ENCODE results near the gene ZBTB49. TPM values are rescaled to one million over a fixed set of nuclear protein-coding genes. Genes with fewer than 3 reads are reported as not detected.

ZBTB49 gene
- total RNA-seq, 4 donors from 2014 or later = 3.1 to 10.7 (median 7.6) TPM

GRCh38 chr4:4296283-4296846 is 6.3 kb downstream of the ZBTB49 start:
- TF ChIP-seq CTCF (IDR thresholded peaks at IDR 0.05) = no peak

GRCh38 chr4:4299006-4299405 is 9.0 kb downstream of the ZBTB49 start:
- DNase-seq (ENCODE audit: low spot score) (no peak), ATAC-seq (ENCODE audit: low FRiP score) (no peak)
- TF ChIP-seq CTCF (IDR thresholded peaks at IDR 0.05) = no peak

More at GRCh38 chr4:4296283-4296846, 6.3 kb downstream of the ZBTB49 start:
- DNase-seq (ENCODE audit: low spot score) = no peak
- ATAC-seq (ENCODE audit: low FRiP score) = no peak

GRCh38 chr4:4302001-4302400 is 11.9 kb downstream of the ZBTB49 start:
- no peak for ATAC-seq (ENCODE audit: low FRiP score)
- no peak for DNase-seq (ENCODE audit: low spot score)
- no peak for TF ChIP-seq CTCF (IDR thresholded peaks at IDR 0.05)

- TF ChIP-seq CTCF (IDR thresholded peaks at IDR 0.05) = no peak
- no peak for DNase-seq (ENCODE audit: low spot score)
- ATAC-seq (ENCODE audit: low FRiP score) = no peak
These were observed 12.4 kb downstream of the ZBTB49 start for GRCh38 chr4:4302416-4302815.

- TF ChIP-seq CTCF (IDR thresholded peaks at IDR 0.05) = no peak
- ATAC-seq (ENCODE audit: low FRiP score) = no peak
- no peak for DNase-seq (ENCODE audit: low spot score)
These were observed 16.9 kb downstream of the ZBTB49 start for GRCh38 chr4:4306920-4307319.

- DNase-seq (ENCODE audit: low spot score) (no peak), ATAC-seq (ENCODE audit: low FRiP score) (no peak)
- TF ChIP-seq CTCF (IDR thresholded peaks at IDR 0.05) = no peak
These were observed 18.9 kb downstream of the ZBTB49 start for GRCh38 chr4:4308800-4309441.

- no peak for TF ChIP-seq CTCF (IDR thresholded peaks at IDR 0.05)
- ATAC-seq (ENCODE audit: low FRiP score) (no peak), DNase-seq (ENCODE audit: low spot score) (no peak)
These were observed 21.1 kb downstream of the ZBTB49 start for GRCh38 chr4:4311193-4311592.

All from omental fat pad (tissue), 4 donors.